Activated CD4-positive, alpha-beta T cell treated with anti-CD3 and anti-CD28 coated beads for 24 hours (primary cell): ENCODE measurements around the gene NEUROG1.

Experiments
- DNase-seq, 2 donors: peaks; one replicate each; pipeline ENCODE4 v3.0.0-alpha.2; 2020; ENCODE audit warnings: low read depth in 2 of 2

The NEUROG1 gene

DNA sequence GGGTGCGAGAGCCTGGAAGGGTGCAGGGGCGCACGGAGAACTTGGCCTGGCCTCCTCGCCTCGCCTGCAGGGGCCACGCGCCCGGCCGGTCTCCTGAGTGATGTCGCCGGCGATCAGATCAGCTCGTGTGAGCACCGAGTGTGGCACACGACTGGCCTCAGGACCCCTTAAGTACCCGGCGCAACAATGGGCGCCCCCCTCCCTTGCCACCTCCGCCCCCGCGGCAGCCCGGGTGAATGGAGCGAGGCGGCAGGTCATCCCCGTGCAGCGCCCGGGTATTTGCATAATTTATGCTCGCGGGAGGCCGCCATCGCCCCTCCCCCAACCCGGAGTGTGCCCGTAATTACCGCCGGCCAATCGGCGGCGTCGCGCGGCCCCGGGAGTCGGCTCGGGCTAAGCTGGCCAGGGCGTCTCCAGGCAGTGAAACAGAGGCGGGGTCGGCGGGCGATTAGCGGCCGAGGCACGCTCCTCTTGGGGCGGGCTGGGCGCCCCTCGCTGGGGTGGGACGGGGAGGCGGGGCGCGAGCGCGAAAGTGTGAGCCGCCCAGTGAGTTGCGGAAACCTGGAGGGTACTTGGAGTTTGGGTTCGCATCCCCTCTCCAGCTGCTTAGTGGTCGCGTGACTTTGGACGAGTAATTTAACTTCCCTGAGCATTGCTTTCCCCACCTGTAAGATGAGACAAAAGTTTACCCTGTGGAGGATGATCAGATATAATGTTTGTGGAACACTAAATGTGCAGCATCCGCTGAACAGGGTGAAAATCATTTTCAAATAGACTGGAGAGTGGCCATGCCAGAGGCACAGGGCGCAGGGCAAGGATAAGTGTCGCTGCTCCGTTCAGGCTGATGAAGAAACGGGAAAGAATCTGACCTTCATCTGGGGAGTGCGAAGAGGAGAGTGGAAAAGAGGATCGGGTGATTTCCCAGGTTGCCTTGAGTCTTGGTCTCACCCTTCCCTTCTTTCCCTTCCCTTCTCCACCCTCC, at the start of gene NEUROG1:
NEUROG1 (minus strand) TSS at position 145 of the 982 bp plus-strand sequence. CDS start 274 bp downstream, outside the sequence.
- DNase-seq = no peak

GRCh38 chr5:135584918-135585317, 49.2 kb upstream of the NEUROG1 start:
- DNase-seq = no peak

GRCh38 chr5:135584276-135584675, 48.5 kb upstream of the NEUROG1 start:
- no peak for DNase-seq

GRCh38 chr5:135582099-135582781, 46.5 kb upstream of the NEUROG1 start:
- no peak for DNase-seq

DNA sequence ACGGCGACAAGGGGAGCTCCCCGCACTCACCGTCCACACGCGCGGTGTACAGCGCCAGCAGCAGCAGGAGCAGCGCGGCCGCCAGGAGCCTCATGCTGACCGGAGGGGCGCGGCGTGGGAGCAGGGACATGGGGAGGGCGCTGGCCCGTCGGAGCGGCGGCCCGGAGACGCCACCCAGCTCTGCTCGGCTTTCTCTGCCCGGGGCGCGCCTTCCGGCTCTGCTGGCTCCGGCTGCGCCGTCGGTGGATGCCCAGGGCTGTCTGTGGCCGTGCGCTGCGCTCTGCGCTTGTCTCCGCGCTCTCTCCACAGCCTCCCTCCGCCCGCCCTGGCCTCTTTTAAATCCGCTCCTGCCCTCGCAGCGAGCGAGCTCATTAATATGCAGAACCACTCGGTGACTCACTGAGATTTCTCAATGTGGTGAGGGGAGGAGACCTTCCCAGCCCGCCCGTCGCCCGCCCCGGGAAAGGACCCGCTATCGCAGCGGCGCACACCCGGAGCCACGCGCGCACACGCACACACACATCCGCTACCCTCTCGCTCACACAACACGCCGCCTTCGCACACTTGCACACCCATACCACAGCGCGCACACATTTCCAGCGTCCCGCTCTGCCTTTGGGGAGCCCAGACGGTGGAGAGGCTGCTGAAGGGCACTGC, 43.0 kb upstream of the NEUROG1 start, which contains the start of gene CXCL14:
CXCL14 (minus strand) TSS at position 307 of the 657 bp plus-strand sequence; CDS start at position 94, 213 bp downstream.
- peak in 1 of 2 donors; percentile 2 for DNase-seq

DNA sequence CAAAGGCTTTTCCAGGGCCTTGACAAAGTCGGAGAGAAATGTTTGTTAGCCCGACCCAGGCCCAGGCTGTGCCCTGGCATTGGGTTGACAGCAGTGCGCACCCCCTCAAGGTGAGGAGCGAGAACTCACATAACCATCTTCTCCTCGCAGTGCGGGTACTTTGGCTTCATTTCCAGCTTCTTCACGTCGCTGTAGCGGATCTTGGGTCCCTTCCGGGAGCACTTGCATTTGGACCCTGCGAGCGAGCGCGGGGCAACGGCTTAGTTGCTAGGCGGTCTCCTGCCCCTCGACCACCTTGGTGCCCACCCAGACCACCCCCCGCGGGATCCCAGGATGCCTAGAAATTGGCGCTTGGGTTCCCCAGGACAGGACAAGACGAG, 42.5 kb upstream of the NEUROG1 start:
- no peak for DNase-seq

DNA sequence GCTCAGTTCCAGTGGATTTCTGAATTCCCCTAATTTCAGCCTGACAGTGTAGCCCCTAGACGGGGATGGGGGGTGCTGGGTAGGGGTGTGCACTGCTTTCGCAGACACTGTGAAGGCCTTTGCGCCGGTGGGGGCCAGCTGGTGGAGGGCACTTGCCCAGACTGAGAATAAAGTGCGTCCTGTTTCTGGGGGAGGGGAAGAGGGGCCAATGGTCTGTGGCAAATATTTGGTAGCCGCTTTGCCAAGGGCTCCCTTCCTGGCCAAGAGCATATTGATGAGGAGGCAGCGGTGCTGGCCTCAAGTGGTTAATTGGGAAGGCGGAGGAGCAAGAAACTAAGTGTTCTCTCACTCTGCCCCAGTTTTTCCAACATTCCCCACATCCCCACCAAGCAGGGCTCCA, 41.7 kb upstream of the NEUROG1 start:
- no peak for DNase-seq

DNA sequence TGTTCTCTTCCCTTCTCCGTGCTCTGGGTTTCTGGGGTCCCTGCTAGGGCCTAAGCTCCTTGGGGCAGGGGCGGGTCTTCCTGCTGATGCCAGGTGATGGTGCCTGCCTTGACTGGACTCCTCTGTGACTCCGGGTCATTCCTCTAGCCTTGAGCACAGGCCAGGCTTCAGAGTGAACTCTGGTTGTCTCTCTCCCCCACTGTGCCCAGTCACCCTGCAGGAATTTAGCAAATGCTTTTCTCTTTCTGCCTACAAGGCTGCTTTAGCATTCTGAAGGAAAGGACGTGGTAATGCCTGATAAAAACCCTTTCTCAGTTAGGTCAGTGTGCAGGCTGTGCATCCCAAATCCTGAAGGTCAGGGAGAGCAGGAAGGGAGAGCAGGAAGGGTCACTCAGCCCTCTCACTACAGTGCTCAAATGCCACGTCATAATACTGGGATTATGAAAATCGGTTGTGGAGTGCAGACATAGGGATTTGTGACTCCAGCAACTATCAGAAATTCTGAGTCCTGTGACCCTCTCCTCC, 40.4 kb upstream of the NEUROG1 start:
- DNase-seq = no peak

- DNase-seq = no peak
Observed at GRCh38 chr5:135574493-135574892, 38.7 kb upstream of the NEUROG1 start.

GRCh38 chr5:135571902-135572301, 36.1 kb upstream of the NEUROG1 start:
- DNase-seq = no peak

DNA sequence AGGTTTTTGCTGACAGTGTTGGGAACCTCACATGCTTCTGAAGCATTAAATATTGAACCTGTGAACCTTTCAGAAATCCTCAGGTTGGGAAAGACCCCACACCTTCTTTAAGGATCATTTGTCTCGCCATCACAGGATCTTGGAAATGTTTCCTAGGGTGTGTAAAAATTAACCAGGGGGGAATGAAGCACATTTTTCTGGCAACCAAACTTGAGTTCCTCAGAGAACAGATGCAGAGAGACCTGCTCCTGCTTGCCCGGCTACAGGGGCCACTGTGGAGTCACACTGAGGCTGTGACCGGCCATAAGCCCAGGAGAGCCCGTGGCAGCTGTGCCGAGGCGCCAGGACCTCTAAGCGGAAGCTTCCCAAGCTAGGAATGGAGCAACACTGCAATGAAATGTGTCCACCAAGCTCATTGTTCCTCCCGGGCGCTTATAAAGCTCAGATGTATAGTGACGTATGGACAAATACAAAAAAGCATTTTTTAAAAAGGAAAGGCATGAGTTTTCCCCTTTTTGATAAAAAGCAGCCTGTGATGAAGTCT, 35.4 kb upstream of the NEUROG1 start:
- no peak for DNase-seq

GRCh38 chr5:135570453-135570764, 34.6 kb upstream of the NEUROG1 start:
- no peak for DNase-seq

DNA sequence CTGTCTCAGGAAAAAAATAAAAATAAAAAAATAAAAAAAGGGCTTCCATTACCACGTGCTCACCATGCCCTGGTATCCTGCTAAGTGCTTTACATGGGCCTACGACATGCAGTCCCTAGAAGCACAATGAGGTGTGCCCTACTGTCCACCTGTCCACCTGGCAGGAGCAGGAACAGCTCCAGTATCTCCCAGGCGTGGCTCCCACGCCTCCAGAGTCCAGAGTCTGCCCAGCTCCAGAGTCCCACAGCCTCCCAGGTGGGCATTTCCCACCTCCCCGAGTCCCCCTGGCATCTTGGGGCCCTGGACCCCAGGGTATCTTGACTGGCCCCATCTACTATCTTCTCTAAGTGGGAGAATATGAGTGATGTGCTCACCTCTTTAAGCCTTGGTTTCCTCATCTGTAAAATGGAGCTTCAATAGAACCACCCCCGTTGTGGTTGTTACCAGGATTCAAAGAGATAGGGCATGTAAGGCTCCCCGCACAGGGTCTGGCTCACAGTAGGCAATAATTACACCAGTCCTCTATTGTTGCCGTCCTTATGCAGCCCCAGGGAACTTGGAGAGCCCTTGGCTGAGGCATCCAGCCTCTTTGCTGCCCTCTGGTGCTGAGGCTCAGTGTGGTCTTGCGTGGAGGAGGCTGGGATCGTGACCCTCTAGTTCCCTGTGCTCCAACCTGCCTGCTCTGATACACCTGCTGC, 34.1 kb upstream of the NEUROG1 start:
- DNase-seq = no peak

GRCh38 chr5:135568923-135569360, 33.2 kb upstream of the NEUROG1 start:
- no peak for DNase-seq

DNA sequence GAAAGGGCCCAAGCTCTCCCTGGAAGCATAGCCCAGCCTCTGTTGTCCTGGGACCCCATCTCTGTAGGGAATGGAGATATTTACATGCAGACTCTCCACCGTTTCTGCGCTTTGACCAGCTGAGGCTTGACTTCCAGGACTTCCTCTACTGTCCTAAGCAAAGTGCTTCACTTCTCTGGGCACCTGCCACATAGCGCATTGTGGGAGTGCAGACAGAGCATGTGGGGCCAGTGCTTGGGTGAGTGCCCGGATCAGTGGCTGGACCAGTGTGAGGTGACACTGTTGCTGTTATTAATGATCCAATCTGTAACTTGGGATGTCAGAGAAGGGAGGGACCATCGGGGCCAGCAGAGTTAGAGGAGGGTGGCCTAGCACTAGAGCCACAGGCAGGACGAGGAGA, 32.5 kb upstream of the NEUROG1 start:
- DNase-seq = no peak

DNA sequence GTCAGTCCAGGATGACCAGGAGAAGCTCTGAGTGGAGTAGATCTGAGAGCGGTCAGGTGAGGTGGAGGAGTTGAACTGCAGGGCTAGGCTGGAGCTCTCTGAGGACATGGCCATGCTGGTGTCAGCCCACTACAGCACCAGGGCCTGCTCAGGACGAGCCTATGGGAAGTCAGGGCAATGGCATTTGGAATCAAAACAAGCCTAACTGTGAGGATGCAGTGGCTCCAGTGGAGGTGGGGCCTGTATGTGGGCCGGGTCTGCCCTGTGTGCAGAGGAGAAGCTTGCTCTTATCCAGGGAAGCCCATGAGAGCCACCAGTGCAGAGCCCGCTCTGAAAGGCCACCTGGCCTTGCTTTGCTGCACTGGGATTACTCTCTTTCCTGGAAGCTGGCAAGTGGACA, 31.9 kb upstream of the NEUROG1 start:
- no peak for DNase-seq

DNA sequence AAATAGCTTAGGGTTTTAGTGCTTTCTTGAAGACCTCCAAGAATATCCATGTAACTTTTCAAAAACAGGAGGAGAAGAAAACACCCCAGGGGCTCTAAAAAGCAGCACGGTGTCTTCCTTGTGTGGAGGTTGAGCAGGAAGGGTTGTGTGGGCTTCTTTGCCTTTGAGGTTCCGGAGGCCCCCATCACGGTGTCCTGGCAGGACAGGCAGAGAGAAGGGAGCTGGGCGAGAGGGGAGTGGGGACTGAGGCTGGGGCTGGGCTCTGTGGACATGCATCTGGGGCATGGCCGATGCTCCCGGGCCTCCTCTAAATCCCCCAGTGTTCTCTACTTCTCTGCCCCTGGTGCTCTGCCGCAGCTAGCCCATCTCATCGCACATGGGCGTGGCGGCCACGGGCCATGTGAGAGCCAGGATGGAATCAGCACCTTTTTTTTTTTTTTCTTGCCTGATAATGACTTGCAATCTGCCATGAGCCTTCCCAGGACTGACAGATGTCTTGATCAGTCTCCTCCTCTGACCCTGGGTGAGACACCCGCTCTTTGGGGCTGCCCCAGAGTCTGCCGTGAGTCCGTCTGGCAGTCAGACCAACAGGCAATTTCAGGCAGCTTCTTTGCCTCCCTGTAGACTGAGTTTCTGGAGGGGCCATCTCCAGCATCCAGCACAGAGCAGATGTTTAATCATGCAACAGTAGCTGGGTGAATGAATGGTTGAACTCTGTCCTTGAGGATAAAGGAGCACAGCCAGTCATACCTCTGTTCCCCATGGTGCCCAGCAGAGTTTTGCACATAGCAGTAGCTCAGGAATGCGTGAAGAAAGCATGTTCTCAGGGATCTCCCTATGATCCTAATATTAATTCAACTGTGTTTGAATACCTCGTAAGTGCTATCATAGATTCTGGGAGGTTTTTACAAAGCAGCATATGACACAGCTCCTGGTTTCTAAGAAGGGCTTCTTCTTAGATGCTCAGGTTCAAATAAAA, 30.9 kb upstream of the NEUROG1 start:
- DNase-seq = no peak

DNA sequence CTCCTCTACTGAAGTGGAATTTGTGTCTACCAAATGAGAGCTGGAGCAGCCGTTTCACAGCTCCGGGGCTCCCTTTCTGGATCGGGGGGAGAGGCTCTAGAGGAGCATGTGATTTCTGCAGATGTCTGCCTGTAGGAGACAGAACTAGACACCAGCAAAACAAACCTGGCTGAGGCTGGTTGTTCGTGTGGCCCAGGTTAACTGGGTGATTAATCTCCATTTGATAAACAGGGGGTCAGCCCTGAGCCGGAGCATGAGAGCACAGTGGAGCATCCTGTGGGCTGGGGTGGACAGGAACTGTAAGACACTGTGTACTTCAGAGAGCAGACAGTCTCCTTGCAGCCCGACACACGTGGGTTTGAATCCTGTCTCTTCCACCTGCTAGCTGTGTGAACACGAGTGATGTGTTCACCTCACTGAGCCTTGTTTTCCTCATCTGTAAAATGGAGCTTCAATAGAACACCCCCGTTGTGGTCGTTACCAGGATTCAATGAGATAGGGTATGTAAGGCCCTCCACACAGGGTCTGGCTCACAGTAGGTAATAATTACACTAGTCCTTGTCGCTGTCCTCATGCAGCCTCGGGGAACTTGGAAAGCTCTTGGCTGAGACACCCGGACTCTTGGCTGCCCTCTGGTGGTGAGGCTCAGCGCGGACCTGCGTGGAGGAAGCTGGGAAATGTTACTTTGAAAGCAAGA, 30.1 kb upstream of the NEUROG1 start:
- peak; percentile 57 to 75 for DNase-seq

GRCh38 chr5:135565266-135565665, 29.5 kb upstream of the NEUROG1 start:
- DNase-seq = no peak
